ENCODE data around the gene GRM7.

- TF ChIP-seq ZNF280B (CRISPR knock-in tag; IDR thresholded peaks at IDR 0.05) (no peak), KLF10 (CRISPR knock-in tag; IDR thresholded peaks at IDR 0.05) (no peak), PHB2 (IDR thresholded peaks at IDR 0.05; ENCODE audit: low read depth) (no peak)
Observed at GRCh38 chr3:7260975-7261374, 400.1 kb downstream of the GRM7 start.

Data from K562 (cell line).